Esophagus mucosa (tissue), 1 donor: ENCODE data around the gene CPED1. TPM values are rescaled to one million over a fixed set of nuclear protein-coding genes. Genes with fewer than 3 reads are reported as not detected.
"Not testable (repeated sequence)": the region's sequence is repeated elsewhere in the genome, so short reads cannot be mapped to it uniquely, and the experiment has no call there.

Experiments
- ATAC-seq: fragments of 200-7000 bp; cut with Tn5 transposase; one replicate; pipeline ENCODE4 v1.9.1; 2020
- total RNA-seq: library from RNA; stranded (reverse); gene quantifications from one replicate; pipeline ENCODE4 v1.2.4, GENCODE V29; 2023
- donor health status: DM: yes; HTN: yes; CAD: no.

The CPED1 gene
- total RNA-seq, 1 donor from 2014 or later, result 0.76 TPM

- ATAC-seq, result no peak
Observed at GRCh38 chr7:121297843-121298242, 309.3 kb downstream of the CPED1 start.

GRCh38 chr7:121298831-121299239 is 310.3 kb downstream of the CPED1 start:
- ATAC-seq, result no peak

- peak; percentile 62 for ATAC-seq
Observed at GRCh38 chr7:121300685-121301420, 312.3 kb downstream of the CPED1 start.

DNA sequence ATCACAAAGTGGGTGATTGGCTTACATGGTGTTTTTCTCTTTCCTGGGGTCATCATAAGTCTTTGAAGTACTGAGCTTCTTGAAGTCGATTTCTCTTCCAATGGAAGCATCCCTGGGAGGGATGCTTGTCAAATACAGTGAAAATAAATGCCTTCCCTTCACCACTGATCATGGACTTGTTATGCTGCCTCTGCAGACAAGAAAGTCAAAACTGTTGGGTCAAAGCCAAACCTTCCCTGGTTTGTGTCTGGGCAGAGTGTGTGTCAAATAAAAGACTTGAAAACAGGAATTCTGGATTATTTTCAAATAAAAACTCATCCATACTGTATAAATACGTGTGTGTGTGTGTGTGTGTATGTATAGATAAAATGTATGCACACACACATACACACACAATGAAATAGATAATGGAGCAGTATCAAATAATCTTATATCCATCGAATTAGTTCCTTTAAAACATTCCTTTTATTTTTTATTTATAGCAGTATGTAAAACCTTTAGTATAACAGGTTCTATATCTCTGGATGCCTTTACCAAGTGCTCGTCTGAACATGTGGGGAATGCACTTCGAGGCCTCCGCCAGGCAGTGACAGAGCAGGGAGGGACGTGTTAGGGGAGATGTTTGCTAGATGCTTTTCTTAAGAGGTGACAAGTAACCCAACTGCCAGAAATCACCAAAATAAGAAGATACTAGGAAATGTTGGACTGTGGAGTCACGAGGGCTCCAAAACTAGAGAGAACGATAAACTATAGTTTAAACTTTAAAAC is 313.1 kb downstream of the CPED1 start:
- ATAC-seq, result peak; percentile 58

DNA sequence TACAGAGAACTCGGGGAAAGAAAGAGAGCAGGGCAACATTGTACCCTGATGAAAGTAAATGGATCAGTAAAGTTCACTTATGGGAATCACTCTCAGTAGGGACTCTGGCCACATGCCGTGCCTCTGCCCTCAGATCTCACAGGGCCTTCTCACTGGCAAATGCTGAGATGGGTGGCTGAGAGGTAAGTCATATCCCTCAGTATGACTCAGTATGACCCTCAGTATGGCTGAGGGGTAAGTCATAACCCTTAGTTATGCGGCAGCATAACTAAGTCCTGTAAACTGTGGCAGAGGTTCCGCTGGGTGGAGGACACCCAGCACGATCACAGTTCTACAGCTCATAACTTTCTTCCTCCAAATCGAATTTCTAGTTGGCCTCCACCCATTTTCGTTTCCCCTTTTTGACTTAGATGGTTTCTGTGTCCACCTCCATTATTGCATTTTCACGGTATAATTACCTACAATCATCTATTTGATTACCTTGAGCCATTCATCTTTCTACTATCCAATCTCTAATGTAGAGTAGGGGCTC is 313.8 kb downstream of the CPED1 start:
- peak; percentile 55 for ATAC-seq

DNA sequence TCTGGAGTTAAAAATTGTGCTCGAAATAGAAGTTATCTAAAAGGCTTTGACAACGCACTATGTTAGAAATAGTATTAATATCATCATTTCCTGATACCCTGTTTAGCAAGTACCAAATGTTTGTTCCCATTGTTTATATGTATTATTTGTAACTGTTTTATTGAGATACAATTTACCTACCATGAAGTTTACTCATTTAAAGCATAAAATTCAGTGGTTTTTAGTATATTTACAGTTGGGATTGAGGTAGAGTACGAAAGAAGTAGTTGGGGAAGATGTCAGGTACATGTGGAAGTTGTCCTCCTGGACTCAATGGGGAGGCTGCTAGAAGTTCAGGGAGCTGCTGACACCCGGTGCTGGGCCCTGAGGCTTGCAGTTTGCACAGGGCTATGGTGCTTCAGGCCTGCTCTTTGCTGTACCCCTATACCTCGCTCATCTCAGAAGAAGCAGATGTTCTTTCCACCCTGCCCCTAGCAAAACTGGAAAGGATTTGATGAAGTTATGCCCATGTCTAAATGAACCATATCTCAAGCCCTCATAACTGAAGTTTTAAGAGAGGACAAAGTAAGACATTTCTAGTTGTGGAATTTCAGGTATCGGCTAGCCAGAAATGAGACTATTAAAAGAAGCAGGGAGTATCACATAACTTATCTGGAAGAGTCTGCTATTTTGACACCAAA is 315.1 kb downstream of the CPED1 start:
- no peak for ATAC-seq

- ATAC-seq, result no peak
Observed at GRCh38 chr7:121304102-121304658, 315.7 kb downstream of the CPED1 start.

GRCh38 chr7:121305109-121305508 is 316.6 kb downstream of the CPED1 start:
- no peak for ATAC-seq

- no peak for ATAC-seq
Observed at GRCh38 chr7:121306565-121306964, 318.1 kb downstream of the CPED1 start.

DNA sequence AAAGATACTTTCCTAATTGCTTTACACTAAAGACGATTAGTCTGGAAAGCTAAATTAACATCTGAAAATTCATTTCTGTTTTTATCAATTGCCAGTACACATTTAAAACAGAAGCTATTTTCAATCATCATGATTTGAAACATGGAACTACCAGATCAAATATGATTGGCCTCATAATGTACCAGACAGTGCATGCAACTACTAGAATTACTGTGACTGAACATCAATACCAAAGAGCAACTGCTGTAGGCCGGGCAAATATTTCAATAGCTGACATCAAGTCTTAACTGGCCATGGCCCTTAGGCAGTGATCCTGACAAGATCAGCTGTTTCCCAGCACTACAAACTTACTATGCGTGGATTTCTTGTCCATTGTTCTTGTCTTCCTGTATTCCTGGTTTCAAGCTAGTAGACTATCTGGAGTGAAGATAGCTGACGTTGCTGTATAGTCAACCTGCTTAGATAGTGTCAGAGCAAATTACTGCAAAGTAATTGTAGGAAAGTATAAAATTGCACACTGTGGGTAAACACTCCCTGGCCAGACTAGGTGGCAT is 318.6 kb downstream of the CPED1 start:
- ATAC-seq, result peak; percentile 97

GRCh38 chr7:121313220-121313792 is 324.8 kb downstream of the CPED1 start:
- peak; percentile 93 for ATAC-seq

GRCh38 chr7:121313793-121314676 is 325.5 kb downstream of the CPED1 start:
- peak; percentile 50 for ATAC-seq

DNA sequence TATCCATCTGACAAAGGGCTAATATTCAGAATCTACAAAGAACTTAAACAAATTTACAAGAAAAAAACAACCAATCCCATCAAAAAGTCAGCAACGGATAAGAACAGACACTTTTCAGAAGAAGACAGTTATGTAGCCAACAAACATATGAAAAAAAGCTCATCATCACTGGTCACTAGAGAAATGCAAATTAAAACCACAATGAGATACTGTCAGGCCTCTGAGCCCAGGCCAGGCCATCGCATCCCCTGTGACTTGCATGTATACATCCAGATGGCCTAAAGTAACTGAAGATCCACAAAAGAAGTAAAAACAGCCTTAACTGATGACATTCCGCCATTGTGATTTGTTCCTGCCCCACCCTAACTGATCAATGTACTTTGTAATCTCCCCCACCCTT is 326.7 kb downstream of the CPED1 start:
- not testable (repeated sequence) for ATAC-seq

DNA sequence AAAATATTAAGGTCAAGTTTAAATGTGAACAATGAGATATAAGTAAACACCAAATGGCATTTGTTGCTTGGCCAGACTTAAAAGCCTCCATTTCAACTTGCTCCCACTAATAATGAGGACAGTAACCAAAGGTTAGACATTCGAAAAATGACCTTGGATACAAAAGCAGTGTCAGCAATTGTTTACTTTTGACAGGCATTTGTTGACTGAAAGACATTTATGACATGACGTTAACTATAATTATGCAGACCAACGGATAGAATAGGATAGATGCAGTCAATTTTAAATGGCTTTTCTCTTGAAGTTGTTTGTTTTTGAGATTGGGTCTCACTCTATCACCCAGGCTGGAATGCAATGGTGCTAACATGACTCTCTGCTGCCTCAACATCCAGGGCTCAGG is 333.9 kb downstream of the CPED1 start:
- no peak for ATAC-seq

DNA sequence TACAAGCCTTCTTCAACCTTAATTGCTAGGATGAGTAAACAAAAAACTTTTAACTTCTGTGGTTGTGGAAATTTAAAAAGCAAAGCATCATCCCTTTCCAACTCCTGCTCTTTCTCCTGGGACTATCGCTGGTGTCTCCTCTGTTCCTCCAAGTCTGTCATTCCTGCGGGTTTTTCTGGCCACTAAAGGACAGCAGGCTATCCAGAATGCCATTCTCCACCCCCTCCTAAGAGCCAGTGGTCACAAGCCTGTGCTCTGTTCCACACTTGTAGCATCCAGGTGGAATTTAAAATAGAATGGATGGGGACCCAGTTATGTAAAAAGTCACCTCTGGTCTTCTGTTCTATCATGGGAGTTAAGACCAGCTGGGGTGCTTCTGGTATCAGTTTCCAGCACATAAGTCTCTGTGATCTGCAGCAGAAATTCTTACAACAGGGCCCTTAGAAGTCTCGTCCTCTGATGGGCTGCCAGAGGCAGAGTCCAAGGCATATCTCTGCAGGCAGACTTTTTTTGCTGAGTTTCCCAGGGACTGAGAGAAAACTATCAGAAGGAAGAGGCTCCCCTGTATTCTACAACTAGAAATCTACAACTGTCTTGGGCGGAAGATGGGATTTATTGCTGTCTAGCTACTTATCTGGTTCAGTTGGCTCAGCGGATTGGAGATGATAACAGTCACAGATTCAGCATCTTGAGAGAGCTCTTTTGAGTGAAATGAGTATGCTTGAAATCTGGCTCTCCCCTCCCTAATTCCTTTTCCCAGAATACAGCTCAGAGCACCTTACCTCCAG is 335.2 kb downstream of the CPED1 start:
- no peak for ATAC-seq

DNA sequence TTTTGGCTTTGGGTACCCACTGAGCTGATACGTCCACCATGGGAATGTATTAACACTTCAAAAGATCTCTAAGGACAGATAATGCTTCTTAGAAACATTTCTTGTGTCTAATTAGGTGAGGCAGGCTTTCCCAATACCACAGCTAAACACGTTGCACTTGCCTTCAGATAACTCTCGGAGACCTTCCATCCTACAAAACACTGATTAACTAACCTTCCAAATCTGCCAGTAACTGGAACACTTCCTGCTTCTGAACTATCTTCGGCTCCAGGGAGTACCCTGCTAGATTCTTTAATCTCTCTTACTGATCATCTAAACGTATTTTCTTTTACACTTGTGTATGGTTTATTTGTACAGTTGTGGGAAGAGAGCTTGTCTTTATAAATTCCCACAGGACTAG is 339.2 kb downstream of the CPED1 start:
- ATAC-seq, result no peak

- peak; percentile 27 for ATAC-seq
Observed at GRCh38 chr7:121328508-121329190, 340.1 kb downstream of the CPED1 start, which contains the start of gene WNT16. Gene WNT16, plus strand, starts transcription at chr7:121329000. Its CDS starts 293 bp downstream, at chr7:121329293.

GRCh38 chr7:121329191-121330052 is 340.9 kb downstream of the CPED1 start:
- ATAC-seq, result peak; percentile 62
